Measurements from ENCODE around the gene UROS.

GRCh38 chr10:125812128-125812750 is 10.8 kb downstream of the UROS start:
- TF ChIP-seq EZH2 (IDR thresholded peaks at IDR 0.05; ENCODE audit: borderline replicate concordance) (no peak), CTCF (IDR thresholded peaks at IDR 0.05; ENCODE audit: poor library complexity) (no peak)
